Stimulated activated CD4-positive, alpha-beta T cell treated with anti-CD3 and anti-CD28 coated beads, Interleukin-4, amount 100 ng/mL, for 24 hours (primary cell): ENCODE results near the gene SLC25A25.
A peak's percentile ranks its signal among the peaks of the same experiment; 100 is the strongest.
"Not testable (repeated sequence)": the region's sequence is repeated elsewhere in the genome, so short reads cannot be mapped to it uniquely, and the experiment has no call there.

Experiments used
- DNase-seq: peaks from one replicate; pipeline ENCODE4 v3.0.0-alpha.2; 2020

Gene SLC25A25

GRCh38 chr9:128127990-128128835 lies 60.2 kb downstream of the SLC25A25 start:
- peak; percentile 85 for DNase-seq

- DNase-seq, result no peak
Measured at GRCh38 chr9:128128836-128129590, 61.0 kb downstream of the SLC25A25 start.

- peak; percentile 64 for DNase-seq
Measured at GRCh38 chr9:128129976-128130590, 62.1 kb downstream of the SLC25A25 start.

GRCh38 chr9:128130651-128131050 lies 62.6 kb downstream of the SLC25A25 start:
- not testable (repeated sequence) for DNase-seq

- not testable (repeated sequence) for DNase-seq
Measured at GRCh38 chr9:128131346-128131745, 63.3 kb downstream of the SLC25A25 start.

GRCh38 chr9:128132139-128132538 lies 64.1 kb downstream of the SLC25A25 start:
- DNase-seq, result not testable (repeated sequence)

GRCh38 chr9:128135561-128135960 lies 67.5 kb downstream of the SLC25A25 start:
- not testable (repeated sequence) for DNase-seq

GRCh38 chr9:128136816-128137793 lies 69.1 kb downstream of the SLC25A25 start:
- DNase-seq, result no peak

GRCh38 chr9:128138001-128138400 lies 70.0 kb downstream of the SLC25A25 start:
- DNase-seq, result no peak

GRCh38 chr9:128139621-128140020 lies 71.6 kb downstream of the SLC25A25 start:
- DNase-seq, result no peak

GRCh38 chr9:128141604-128142003 lies 73.6 kb downstream of the SLC25A25 start:
- DNase-seq, result no peak

GRCh38 chr9:128142061-128142460 lies 74.0 kb downstream of the SLC25A25 start:
- no peak for DNase-seq

- DNase-seq, result no peak
Measured at GRCh38 chr9:128142596-128142995, 74.6 kb downstream of the SLC25A25 start.

- no peak for DNase-seq
Measured at GRCh38 chr9:128143525-128144238, 75.7 kb downstream of the SLC25A25 start.

- DNase-seq, result no peak
Measured at GRCh38 chr9:128144239-128145181, 76.5 kb downstream of the SLC25A25 start.

GRCh38 chr9:128145536-128145935 lies 77.5 kb downstream of the SLC25A25 start:
- DNase-seq, result no peak

GRCh38 chr9:128145951-128146351 lies 77.9 kb downstream of the SLC25A25 start:
- no peak for DNase-seq

GRCh38 chr9:128146591-128147120 lies 78.6 kb downstream of the SLC25A25 start:
- DNase-seq, result no peak

- no peak for DNase-seq
Measured at GRCh38 chr9:128148509-128149000, 80.5 kb downstream of the SLC25A25 start.
